NCI-H1105 (cell line): ENCODE results near the gene GRXCR2.

Experiments used
- DNase-seq: peaks from one replicate; lab custom pipeline; 2025; lab: John Stamatoyannopoulos, UW

GRXCR2 gene

DNA sequence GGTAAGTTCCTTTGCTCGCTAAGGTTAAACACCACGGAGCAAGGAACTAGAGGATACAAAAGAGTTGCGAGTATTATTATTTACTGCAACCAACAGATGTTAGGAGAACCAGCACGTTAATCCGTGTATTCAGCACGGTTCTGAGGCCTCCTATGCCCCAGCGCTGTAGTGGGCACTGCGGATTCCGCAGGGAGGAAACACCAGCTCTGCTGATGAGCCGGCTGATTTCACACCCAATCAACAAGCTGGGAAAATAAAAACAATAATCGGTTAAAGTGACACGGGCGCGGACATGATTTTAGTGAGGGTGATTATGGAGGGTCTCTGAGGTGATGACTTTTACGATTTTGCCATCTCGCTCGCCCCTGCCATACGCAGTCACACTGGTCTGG is 37.0 kb downstream of the GRXCR2 start:
- no peak for DNase-seq

DNA sequence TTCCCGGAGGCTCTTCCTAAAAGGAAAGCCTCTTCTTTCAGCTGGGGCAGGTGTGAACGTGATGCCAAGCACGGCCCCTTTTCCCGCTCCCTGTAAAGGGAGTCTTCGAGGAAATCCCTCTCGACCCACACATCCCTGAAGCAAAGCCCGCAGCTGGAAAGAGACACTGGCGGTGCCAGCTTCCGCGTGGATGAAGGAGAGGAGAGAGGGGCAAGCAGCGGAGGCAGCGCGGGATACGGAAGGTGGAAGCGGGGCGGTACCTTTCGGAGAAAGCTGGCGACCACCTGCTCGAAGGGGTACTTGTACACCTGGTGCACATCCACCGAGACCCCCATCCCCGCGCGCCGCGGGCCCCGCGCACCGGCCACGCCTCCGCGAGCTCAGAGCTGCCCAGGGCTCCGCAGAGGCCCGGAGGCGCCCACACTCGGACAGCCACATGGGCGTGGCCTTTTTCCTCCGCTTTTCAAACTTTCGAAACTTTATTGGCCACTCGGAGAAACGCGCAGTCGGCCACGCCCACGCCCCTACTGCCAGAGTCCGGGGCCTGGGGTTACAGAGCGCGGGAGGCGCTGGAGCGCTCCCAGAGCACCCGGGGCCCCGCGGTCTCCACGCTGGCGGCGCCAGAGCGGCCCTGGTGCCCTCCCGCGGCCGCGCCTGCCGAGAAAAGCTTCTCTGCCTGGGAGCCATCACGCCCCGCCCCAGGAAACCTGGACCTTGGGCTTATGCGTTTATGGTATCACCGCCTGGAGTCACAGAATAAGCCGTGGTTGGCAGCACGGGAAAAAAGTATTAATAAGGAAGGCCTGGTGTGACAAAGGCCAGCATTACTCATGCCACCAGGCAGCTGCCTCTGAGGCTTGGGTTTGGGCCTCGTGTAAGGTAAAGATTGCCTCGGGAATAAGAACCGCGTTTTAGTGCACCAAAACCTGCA is 37.6 kb downstream of the GRXCR2 start, which contains the start of gene PRELID2:
Gene PRELID2, minus strand, starts transcription at position 426 of the 931 bp plus-strand sequence. Its CDS starts 91 bp downstream, at position 335.
- no peak for DNase-seq

DNA sequence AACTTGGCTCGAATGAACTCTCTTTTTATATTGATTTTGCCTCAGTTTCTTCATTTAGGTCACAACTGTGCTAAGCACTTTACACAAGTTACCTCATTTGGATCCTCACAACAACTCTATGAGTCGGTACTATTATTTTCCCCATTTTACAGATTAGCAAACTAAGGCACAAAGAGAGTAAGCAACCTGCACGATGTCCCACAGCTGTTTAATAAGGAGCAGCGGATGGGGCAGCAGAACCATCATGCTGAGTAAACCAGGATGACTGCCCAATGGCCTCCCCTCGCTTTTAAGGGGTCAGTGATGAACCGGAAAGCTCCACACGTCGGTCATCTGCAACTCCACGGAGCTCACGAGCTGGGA is 38.3 kb downstream of the GRXCR2 start:
- no peak for DNase-seq

DNA sequence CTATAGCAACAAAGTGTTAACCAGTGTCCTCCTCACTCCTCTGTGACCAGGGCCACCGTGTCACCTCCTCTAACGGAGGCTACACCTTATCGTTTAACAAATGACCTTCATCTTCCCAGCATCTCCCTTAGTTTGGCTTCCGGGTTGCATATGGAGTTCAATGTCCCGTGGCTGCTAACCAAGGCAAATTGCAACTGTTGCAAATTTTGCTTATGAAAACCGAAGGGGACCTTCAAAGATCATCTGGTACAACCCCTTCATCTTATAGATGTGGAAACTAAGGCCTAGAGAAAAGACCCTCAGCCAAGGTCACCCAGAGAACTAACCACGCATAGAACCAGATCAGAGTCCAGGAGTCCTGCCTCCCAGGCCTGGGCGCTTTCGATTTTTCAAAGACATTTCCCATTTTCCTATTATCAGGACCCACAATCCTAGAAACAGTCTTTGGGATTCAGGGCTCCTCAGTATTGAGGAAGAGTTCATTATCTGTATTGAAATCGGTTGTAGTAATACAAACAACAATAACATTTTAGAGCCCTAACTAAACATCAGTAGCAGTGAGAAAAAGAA is 39.1 kb downstream of the GRXCR2 start:
- DNase-seq: no peak

DNA sequence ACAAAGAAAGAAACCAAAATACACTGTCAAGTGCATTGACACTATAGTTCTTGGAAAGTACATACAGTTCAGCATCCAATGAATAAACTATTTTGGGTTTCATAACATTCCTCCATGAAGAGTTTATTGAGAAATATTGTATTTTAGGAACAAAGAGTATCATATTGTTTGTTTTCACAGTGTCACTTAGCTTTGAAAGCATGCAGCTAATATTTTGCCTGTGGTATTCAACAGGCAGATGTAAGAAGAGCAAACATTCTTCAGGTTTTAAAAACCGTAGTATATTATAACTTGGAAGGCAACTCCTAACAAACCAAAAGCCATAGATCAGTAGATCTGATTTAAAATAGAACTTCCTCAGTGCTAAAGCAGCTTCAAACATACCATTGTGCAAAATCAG is 42.2 kb downstream of the GRXCR2 start:
- DNase-seq: no peak

DNA sequence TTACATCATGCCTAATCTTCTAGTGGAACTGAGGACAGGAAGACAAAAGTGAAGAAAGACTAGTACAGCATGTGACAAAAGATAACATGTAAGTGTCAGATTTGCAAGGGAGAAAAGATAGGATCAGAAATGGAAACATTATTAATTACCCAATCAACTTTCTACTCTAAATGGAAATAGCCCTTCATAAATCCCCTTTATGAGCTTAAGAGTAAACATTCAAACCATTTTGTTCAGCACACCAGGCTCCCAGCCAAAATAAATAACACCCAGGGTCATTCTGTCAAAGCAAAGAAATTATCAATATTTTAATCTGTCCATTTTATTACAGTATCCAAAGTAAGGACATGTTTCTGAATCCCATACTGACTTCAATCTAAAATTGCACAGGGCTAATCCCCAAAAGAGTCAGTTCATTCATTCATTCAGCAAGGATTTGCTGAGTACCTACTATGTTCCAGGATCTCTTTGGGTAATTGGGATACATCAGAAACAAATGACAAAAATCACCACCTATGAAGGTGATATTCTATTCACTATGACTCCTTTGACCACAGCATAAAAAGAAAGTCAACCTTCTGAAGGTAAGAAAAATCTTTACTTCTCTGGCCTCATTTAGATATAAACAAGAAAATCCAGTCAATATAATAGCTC is 43.0 kb downstream of the GRXCR2 start:
- no peak for DNase-seq

DNA sequence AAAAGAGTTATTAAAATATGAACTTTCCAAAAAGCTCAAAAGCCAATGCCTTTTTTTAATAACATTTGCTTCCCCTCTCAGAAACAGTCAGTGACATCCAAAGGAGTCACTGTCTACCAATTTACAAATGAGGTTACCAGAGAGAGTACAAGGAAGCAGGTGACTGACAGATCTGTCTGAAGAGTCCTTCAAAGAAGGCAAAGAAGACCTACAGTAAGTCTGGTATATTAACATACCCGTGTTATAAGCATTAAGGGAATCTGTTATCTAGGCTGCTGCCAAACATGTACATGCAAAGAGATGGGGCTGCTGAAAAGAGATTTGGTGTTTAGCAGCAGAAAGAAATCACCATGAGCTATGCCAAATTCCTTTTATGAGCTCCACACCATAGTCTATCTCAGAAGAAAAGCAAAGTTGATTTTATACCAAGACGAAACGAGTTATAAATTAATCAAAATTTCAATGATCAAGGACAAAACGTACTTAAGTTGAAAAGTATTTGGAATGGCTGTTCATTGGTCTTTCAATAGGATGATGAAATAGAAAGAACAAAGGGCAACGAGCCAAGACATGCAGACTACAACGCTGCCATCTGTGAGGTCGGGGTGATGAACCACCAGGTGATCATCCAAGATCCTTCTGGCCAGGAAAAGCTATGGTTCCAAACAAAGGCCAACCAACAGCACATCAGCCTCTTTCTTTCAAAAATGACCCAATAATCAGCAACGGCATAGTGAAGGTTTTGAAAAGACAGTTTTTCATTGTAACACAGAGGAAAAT is 45.7 kb downstream of the GRXCR2 start:
- no peak for DNase-seq

DNA sequence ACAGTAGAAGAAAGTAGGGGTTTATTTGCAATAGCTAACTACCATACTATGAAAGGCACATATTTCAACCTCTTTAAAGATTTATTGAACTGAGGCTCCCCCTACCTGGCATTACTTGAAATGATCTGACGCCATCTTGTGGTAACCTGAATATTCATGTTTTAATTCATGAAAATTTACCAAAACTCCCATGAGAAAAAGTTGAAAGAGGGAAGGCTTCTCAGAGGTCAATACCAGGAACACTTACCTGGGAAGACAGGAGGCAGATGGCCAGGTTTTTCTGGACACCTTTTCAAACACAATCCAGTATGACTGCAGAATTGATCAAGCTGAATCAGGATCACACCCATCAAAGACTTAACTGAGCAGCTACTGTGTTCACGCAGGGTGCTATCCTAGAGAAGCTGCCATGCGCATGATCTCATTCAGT is 47.0 kb downstream of the GRXCR2 start:
- DNase-seq: peak; percentile 10

DNA sequence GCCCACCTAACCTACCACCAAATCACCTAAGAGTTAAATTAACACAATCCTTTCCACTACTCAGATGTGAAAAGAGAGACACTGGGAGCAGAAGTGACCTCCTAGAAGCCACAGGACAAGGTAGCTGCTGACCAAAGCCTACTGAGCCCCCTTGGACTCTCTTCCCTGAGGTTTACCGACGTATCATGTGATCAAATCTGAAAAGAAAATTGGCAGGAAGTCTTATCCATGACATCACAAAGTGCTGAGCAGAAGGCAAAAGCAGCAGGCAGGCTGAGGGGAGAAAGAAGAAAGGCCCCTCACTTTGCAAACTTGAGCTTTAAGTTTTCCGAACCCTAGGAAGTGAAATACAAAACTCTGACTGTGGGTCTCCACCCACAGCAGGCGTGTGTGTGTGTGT is 48.8 kb downstream of the GRXCR2 start:
- DNase-seq: no peak

DNA sequence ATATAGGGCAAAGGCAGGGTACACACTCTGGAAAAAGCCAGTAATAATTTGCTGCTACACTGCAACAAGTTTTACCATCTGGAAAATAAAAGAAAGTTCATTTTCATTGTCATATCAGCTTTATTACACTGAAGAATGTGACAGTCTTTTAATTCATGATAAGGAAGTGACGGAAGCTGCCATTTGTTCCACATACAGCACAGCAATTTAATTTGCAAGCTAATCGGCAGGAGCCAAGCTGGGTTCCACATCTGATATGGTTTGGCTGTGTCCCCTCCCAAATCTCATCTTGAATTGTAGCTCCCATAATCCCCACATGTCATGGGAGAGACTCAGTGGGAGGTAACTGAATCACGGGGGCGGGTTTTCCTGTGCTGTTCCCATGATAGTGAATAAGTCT is 54.2 kb downstream of the GRXCR2 start:
- DNase-seq: no peak

DNA sequence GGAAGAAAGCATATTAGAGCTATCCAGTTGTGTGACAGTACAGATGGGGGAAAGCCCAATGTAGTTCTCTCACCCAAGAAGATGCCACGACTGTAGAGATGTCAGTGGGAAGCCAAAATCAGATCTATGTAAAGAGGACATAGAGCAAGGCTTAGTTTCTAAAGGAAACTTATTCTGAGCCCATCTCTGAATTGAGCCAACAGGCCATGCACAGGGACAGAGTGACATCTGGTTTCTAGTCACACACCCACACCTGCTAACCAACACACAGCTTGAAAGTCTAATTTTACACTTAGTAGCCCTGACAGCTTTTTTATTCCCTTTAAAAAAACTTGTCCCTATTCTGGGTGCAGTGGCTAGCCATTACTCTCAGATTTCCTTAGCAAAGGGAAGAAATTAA is 59.9 kb downstream of the GRXCR2 start:
- no peak for DNase-seq

DNA sequence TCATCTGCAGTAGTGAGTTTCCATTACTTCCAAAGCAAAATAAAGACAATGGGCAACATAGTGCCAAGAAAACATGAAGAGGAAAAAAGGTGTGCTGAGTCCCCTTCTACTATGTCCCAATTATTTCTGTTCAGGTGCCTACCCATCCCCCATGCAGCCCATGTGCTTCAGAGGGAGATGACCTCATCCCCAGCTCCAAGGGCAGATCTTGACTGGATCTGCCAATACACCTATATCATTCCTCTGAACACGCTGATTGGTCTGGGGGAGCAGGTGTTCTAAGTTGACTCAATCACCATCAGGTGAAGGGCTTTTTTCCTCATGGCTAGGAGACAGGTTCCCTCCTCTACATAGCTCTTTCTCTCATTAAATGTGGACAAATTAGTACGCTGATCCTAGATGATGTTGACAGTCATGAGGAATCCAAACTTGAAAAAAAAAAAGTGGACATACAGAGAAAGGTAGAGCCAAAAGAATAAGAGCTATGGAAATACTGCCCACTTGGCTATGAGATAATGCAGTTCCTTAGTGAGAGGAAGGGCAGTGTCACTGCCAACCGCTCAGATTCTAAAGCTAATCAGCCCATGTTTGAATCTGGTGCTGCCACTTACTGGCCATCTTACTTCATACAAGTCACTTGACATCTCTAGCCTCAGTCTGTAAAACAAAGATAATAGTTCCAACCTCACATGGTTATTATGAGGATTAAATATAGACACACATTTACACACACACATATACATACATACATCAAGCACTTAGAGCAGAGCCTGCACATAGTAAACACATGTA is 60.8 kb downstream of the GRXCR2 start:
- DNase-seq: no peak
